GM15510 (cell line): ENCODE measurements around the gene PPEF1.

Source experiments
- POLR2A ChIP-seq: IDR thresholded peaks from 3 replicates; pipeline ENCODE4 v1.6.1; 2011; ENCODE audit warnings: borderline replicate concordance; ENCODE audit not compliant: insufficient read length; ENCODE audit errors: extremely low read depth

Gene PPEF1

GRCh38 chrX:18755651-18756050 is 48.2 kb downstream of the PPEF1 start:
- no peak for TF ChIP-seq POLR2A

DNA sequence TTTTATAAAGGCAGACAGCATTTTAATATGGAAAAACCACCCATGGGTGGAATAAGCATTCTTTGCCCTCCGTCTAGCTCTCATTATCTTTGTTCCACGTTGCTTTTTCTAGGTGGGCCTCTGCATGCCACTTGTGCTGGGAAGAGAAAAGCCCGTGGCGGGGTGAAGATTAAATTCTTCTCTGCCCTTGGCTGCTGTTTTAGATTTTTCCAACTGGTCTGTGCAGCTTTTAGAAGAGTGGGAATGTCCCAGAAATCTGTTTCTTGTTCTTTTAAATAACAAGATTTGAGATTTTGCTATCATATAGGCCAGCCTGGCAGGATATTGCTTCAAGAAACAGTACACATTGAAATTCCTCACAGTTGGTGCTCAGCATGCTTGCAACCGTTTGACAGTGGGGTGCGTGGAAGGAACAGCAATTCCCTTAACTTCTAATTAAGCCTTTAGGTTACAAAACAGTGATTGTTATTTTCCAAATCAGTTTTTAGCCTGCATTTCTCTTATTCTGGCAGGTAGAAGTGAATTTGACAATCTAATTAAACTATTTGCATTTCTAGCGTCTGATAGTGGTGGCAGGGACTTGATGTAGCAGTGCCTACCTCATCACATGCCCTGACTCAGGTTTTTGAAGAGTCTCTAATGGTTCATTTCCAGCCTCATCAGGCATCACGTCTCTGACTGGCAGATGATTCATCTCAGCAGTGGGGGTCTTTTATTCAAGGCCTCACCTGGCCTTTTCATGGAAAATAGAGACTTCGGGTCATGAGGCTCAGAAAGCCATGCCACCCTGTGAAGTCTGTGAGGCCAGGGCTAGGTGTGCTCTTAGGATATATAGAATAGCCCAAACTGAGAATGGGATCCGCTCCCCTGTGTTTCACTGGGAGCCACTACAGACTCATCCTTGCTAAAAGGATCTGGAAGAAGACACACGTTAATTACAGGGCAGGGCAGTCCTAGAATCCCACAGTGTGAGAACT is 50.8 kb downstream of the PPEF1 start:
- TF ChIP-seq POLR2A = no peak

DNA sequence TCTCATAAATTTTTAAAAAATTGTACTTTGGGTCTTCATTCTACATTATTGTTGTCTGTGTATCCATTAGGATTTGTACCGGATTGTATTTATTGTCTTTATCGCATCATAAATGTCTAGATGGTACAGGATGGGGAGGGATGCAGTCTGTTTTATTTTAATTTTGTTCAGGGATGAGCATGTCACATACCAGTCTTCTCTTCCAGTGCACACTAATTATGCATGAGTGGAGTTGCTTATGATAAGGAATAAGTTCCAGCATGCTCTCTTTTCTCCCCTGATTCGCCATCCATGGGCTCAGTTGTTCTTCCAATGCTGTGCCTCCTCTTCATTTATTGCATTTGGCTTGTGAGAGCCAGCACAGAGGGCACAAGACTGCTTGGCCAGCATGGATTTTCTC is 54.3 kb downstream of the PPEF1 start:
- TF ChIP-seq POLR2A = no peak

GRCh38 chrX:18769364-18769763 is 61.9 kb downstream of the PPEF1 start:
- no peak for TF ChIP-seq POLR2A

- no peak for TF ChIP-seq POLR2A
Measured at GRCh38 chrX:18769812-18770573, 62.5 kb downstream of the PPEF1 start.

- no peak for TF ChIP-seq POLR2A
Measured at GRCh38 chrX:18789916-18790315, 82.5 kb downstream of the PPEF1 start.

DNA sequence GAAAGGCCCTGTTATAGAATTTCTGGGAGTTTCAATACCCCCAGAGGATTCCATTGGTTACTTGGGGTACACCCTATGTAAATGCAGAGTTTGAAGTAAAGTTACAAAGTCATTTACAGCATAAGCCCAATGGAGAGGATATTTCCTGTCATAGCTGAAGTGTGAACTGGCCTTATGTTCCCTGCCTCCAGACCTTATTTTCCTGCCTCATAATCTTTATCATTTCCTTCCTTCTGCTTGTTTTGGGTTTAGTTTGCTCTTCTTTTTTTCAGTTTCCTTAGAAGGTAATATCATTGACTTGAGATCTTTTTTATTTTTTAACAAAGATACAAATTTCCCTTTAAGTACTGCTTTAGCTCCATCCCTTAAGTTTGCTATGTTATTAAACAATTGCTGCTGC is 85.4 kb downstream of the PPEF1 start:
- no peak for TF ChIP-seq POLR2A

- no peak for TF ChIP-seq POLR2A
Measured at GRCh38 chrX:18793601-18794089, 86.2 kb downstream of the PPEF1 start.

DNA sequence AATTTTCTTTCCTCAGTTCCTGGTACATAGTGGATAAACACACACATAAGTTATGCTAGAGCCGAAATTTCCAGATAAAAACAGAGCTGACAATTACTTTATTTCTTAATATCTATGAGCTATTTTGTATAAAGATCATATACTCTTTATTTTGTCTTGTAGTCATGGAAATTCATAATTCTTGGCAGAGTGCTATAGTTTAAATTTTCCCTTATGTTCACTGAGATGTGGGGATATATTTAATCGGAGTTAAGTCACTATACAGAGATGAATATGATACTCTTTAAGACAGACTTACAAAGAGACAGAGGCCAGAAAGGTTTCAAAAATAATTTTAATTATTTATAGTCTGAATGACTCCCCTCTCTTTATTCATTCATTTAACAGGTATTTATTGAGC is 89.7 kb downstream of the PPEF1 start:
- no peak for TF ChIP-seq POLR2A

GRCh38 chrX:18799911-18800310 is 92.5 kb downstream of the PPEF1 start:
- no peak for TF ChIP-seq POLR2A

- no peak for TF ChIP-seq POLR2A
Measured at GRCh38 chrX:18809641-18810040, 102.2 kb downstream of the PPEF1 start.

GRCh38 chrX:18810416-18810815 is 103.0 kb downstream of the PPEF1 start:
- TF ChIP-seq POLR2A = no peak

DNA sequence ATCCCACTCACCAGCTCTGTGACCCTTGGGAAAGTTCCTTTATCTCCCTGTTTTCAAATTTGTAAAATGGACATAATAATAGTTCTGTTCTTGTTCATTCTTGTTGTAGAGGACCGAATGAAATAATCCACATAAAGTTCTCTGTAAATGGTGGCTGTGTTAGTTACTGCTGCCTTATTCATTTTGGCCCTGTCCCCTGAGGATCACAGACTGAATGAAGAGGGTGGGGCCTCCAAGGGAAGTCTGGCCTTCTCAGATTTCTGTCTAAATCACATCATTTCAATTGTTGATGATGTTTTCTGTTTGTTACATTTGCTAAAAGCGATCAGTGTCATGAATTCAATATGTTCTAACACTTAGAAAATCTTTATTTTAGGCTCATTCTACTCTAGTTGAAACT is 117.9 kb downstream of the PPEF1 start:
- TF ChIP-seq POLR2A = no peak

GRCh38 chrX:18828832-18829404 is 121.5 kb downstream of the PPEF1 start:
- no peak for TF ChIP-seq POLR2A
